GM12878 (cell line): ENCODE results near the gene ANAPC15. TPM values are rescaled to one million over a fixed set of nuclear protein-coding genes. Genes with fewer than 3 reads are reported as not detected.

Experiments
- CHD4 ChIP-seq: fragments of 200-600 bp; sonication (generic); IDR thresholded peaks from 2 replicates; pipeline ENCODE4 v1.6.1; 2016; ENCODE audit warnings: mild to moderate bottlenecking
- E2F8 ChIP-seq: fragments of 450-650 bp; IDR thresholded peaks from 2 replicates; pipeline ENCODE4 v1.6.1; 2018; ENCODE audit warnings: mild to moderate bottlenecking, low read depth, moderate library complexity; ENCODE audit not compliant: partially characterized antibody
- FOXK2 ChIP-seq: fragments of 450-650 bp; IDR thresholded peaks from 2 replicates; pipeline ENCODE4 v1.6.1; 2017; ENCODE audit warnings: mild to moderate bottlenecking, moderate library complexity
- FOXM1 ChIP-seq: IDR thresholded peaks from 2 replicates; pipeline ENCODE4 v1.6.1; 2012; ENCODE audit warnings: low read depth, mild to moderate bottlenecking, inconsistent platforms, low read length, moderate library complexity
- IKZF1 ChIP-seq: fragments of 450-650 bp; conservative IDR thresholded peaks from 2 replicates; pipeline ENCODE4 v1.6.1; 2017; ENCODE audit warnings: antibody characterized with exemption, mild to moderate bottlenecking
- KLF5 ChIP-seq: fragments of 450-650 bp; IDR thresholded peaks from 2 replicates; pipeline ENCODE4 v1.6.1; 2014; ENCODE audit warnings: mild to moderate bottlenecking; ENCODE audit not compliant: partially characterized antibody
- MTA2 ChIP-seq: fragments of 450-650 bp; IDR thresholded peaks from 2 replicates; pipeline ENCODE4 v1.6.1; 2016; ENCODE audit warnings: low read depth, mild to moderate bottlenecking, moderate library complexity
- POLR2AphosphoS2 ChIP-seq: IDR thresholded peaks from 2 replicates; pipeline ENCODE4 v1.6.1; 2011; ENCODE audit warnings: low read depth, mild to moderate bottlenecking, low read length, improper control_type of control experiment, moderate library complexity
- RAD51 ChIP-seq: fragments of 450-650 bp; IDR thresholded peaks from 2 replicates; pipeline ENCODE4 v1.6.1; 2016; ENCODE audit warnings: moderate library complexity, mild to moderate bottlenecking, inconsistent platforms
- RELA ChIP-seq: fragments of 450-650 bp; IDR thresholded peaks from 2 replicates; pipeline ENCODE4 v1.8.0; 2014; ENCODE audit warnings: borderline replicate concordance; ENCODE audit not compliant: partially characterized antibody
- RUNX3 ChIP-seq: IDR thresholded peaks from 2 replicates; pipeline ENCODE4 v1.6.1; 2012; ENCODE audit warnings: low read length, inconsistent platforms
- SIN3A ChIP-seq: IDR thresholded peaks from 2 replicates; pipeline ENCODE4 v1.6.1; 2012; ENCODE audit warnings: low read depth, low read length, improper control_type of control experiment
- SIX5 ChIP-seq: IDR thresholded peaks from 2 replicates; pipeline ENCODE4 v1.6.1; 2011; ENCODE audit warnings: mild to moderate bottlenecking, low read depth, low read length, moderate library complexity; ENCODE audit not compliant: severe bottlenecking
- SMARCA5 ChIP-seq: fragments of 450-650 bp; IDR thresholded peaks from 2 replicates; pipeline ENCODE4 v1.6.1; 2017; ENCODE audit warnings: mild to moderate bottlenecking
- TBL1XR1 ChIP-seq: IDR thresholded peaks from 2 replicates; pipeline ENCODE4 v1.6.1; 2012; ENCODE audit warnings: low read depth, low read length, improper control_type of control experiment
- TCF7 ChIP-seq: IDR thresholded peaks from 2 replicates; pipeline ENCODE4 v1.6.1; 2014; ENCODE audit warnings: antibody characterized with exemption, borderline replicate concordance
- USF1 ChIP-seq: IDR thresholded peaks from 2 replicates; pipeline ENCODE4 v1.6.1; 2011; ENCODE audit warnings: borderline replicate concordance, low read depth, mild to moderate bottlenecking, moderate library complexity, mixed read lengths, low read length; ENCODE audit not compliant: insufficient read depth; ENCODE audit errors: extremely low read length
- WRNIP1 ChIP-seq: IDR thresholded peaks from 2 replicates; pipeline ENCODE4 v1.6.1; 2011; ENCODE audit warnings: low read depth, low read length, improper control_type of control experiment, borderline replicate concordance
- ZBED1 ChIP-seq: IDR thresholded peaks from 2 replicates; pipeline ENCODE4 v1.6.1; 2016; ENCODE audit warnings: borderline replicate concordance
- ZNF274 ChIP-seq: IDR thresholded peaks from one replicate; pipeline ENCODE4 v1.8.0; 2011; ENCODE audit not compliant: insufficient read length, insufficient read depth
- ZNF687 ChIP-seq: fragments of 450-650 bp; IDR thresholded peaks from 2 replicates; pipeline ENCODE4 v1.6.1; 2017; ENCODE audit warnings: mild to moderate bottlenecking, moderate library complexity
- polyA plus RNA-seq, 11 experiments: library from polyadenylated mRNA; depleted of rRNA in 4 of 11; unstranded in 6 of 11; stranded (reverse) in 5 of 11; fragments of >200 nt; fragmentation: Nextera tagmentation in 4 of 11; fragmentation: Illumina TruSeq in 1 of 11; extraction: Ambion mirVana in 4 of 11; extraction: Trizol in 1 of 11; gene quantifications; 1 replicate in 1 of 11; 2 replicates in 10 of 11; pipeline versions ENCODE4 v1.2.1 to v1.2.3, GENCODE V29; 2011 to 2016; ENCODE audit warnings: inconsistent platforms in 2 of 11, missing spikeins in 2 of 11, low read depth in 1 of 11
- total RNA-seq, 4 experiments: library from RNA; depleted of rRNA in 3 of 4; stranded (reverse); fragments of >200 nt in 3 of 4; fragmentation: Illumina TruSeq in 1 of 4; extraction: Trizol in 1 of 4; gene quantifications; 2 replicates each; pipeline versions ENCODE4 v1.2.1 to v1.2.3, GENCODE V29; 2013 to 2021
- TF ChIP-seq, protein P1 (sequence below): IDR thresholded peaks from 2 replicates; pipeline ENCODE4 v1.6.1; 2012; ENCODE audit warnings: low read depth, low read length, improper control_type of control experiment

ANAPC15 gene
- total and polyA plus RNA-seq, 10 of the 15 experiments (the other 5 are each of a cell fraction or from before 2014, with no cell fraction given), result 83.4 to 372 (median 103) TPM

GRCh38 chr11:72112143-72112977 lies at the start of gene ANAPC15 (continued):
- TF ChIP-seq ZNF274 (no peak), SMARCA5 (no peak), MTA2 (peak; percentile 96), WRNIP1 (no peak), RELA (peak; percentile 45), CHD4 (no peak), RAD51 (0 out of 2 replicates have a peak, but pooled peaks have one; percentile 53), TCF7 (no peak), SIX5 (peak; percentile 2), FOXM1 (no peak), ZBED1 (no peak; the same call in 1 of the 2 replicates), RUNX3 (peak; percentile 55), USF1 (peak; percentile 7), SIN3A (no peak; the same call in 1 of the 2 replicates), TBL1XR1 (peak; percentile 72; the same call in 1 of the 2 replicates), FOXK2 (peak; percentile 46; the same call in 1 of the 2 replicates), IKZF1 (peak; percentile 85), POLR2AphosphoS2 (peak; percentile 98), KLF5 (peak; percentile 91), E2F8 (peak; percentile 93), ZNF687 (peak; percentile 85; the same call in 1 of the 2 replicates)
- TF ChIP-seq, protein P1, sequence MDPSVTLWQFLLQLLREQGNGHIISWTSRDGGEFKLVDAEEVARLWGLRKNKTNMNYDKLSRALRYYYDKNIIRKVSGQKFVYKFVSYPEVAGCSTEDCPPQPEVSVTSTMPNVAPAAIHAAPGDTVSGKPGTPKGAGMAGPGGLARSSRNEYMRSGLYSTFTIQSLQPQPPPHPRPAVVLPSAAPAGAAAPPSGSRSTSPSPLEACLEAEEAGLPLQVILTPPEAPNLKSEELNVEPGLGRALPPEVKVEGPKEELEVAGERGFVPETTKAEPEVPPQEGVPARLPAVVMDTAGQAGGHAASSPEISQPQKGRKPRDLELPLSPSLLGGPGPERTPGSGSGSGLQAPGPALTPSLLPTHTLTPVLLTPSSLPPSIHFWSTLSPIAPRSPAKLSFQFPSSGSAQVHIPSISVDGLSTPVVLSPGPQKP, result 0 out of 2 replicates have a peak, but pooled peaks have one; percentile 20
